GM12864 (cell line): ENCODE results near the gene MTA3.
"Not testable (repeated sequence)": the region's sequence is repeated elsewhere in the genome, so short reads cannot be mapped to it uniquely, and the experiment has no call there.

Experiments
- DNase-seq: peaks from one replicate; pipeline ENCODE4 v3.0.0-alpha.2; 2011; ENCODE audit warnings: low read depth
- H3K4me3 ChIP-seq: 2 replicates; pipeline ENCODE4 v1.5.1; 2011; ENCODE audit warnings: mild to moderate bottlenecking, low read depth, low read length, control low read depth
- TF ChIP-seq, protein P1 (sequence below): IDR thresholded peaks from 2 replicates; pipeline ENCODE4 v1.5.1; 2011; ENCODE audit warnings: low read depth, mild to moderate bottlenecking, moderate library complexity, low read length, control low read depth, inconsistent platforms; ENCODE audit errors: missing control alignments

MTA3 gene

DNA sequence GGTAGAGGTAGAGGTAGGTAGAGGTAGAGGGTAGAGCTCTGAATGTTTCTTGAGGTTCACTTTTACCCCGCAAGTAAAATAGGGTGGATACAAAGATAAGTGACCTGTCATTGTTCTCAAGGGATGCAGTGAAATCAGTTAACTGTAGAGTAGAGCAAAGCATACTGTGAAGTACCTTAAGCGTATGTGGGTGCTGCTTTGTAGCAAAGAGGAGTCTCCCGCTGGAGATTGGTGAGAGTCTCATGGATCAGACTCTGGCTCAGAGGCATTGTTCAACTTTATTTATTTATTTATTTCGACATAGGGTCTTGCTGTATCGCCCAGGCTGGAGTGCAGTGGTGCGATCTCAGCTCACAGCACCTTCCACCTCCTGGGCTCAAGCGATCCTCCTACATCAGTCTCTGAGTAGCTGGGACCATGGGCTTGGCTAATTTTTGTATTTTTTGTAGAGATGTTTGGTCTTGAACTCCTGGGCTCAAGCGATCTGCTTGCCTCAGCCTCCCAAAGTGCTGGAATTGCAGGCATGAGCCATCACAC is 38.7 kb downstream of the MTA3 start:
- H3K4me3 ChIP-seq = no peak overlapping the region
- TF ChIP-seq, protein P1, sequence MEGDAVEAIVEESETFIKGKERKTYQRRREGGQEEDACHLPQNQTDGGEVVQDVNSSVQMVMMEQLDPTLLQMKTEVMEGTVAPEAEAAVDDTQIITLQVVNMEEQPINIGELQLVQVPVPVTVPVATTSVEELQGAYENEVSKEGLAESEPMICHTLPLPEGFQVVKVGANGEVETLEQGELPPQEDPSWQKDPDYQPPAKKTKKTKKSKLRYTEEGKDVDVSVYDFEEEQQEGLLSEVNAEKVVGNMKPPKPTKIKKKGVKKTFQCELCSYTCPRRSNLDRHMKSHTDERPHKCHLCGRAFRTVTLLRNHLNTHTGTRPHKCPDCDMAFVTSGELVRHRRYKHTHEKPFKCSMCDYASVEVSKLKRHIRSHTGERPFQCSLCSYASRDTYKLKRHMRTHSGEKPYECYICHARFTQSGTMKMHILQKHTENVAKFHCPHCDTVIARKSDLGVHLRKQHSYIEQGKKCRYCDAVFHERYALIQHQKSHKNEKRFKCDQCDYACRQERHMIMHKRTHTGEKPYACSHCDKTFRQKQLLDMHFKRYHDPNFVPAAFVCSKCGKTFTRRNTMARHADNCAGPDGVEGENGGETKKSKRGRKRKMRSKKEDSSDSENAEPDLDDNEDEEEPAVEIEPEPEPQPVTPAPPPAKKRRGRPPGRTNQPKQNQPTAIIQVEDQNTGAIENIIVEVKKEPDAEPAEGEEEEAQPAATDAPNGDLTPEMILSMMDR = no peak
- DNase-seq = no peak

DNA sequence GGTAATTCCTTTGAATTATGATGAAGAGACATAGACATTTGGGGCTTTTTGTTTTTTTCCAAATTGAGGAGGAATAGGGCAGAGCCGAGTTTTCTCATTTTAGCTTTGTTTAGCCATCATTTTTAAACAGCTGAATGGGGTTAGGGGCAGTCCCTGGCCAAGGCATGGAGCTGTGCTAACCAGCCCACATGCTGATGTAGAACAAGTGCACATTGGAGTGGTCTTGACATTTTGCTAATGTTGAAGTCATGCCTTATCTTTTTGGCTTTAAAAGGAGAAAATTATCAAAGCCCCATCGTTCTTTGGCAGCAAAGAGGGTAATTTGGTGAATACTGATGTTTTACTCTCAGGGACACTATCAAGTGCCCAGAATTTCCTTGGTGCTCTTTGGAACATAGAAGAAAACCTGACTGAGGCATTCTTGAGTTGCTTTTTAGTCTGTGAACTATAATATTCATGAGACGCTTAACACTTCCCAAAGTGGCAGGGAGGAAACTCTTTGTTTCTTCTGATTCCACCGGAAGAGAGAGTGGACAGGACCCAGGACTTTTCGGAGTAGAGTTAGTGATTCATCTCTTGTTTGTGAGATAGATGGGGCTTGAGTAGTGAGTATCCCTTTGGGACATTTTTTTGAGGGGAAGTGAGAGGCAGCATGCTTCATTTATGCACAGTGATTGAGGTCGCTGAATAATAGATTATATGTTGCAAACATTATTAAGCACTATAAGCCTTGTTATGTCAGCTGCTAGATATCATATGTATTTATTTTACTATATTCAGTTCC is 45.0 kb downstream of the MTA3 start:
- no peak overlapping the region for H3K4me3 ChIP-seq
- TF ChIP-seq, protein P1 = no peak
- no peak for DNase-seq

DNA sequence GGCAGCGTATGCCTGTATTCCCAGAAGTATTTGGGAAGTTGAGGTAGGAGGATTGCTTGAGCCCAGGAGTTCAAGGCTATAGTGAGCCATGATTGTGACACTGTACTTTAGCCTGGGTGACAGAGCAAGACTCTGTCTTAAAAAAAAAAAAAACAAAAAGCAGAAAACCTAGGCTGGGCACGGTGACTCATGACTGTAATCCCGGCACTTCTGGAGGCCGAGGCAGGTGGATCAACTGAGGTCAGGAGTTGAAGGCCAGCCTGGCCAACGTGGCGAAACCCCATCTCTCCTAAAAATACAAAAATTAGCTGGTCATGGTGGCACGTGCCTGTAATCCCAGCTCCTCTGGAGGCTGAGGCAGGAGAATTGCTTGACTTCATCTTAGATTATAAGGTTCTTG is 46.4 kb downstream of the MTA3 start:
- TF ChIP-seq, protein P1 = no peak
- DNase-seq = no peak
- no peak overlapping the region for H3K4me3 ChIP-seq

DNA sequence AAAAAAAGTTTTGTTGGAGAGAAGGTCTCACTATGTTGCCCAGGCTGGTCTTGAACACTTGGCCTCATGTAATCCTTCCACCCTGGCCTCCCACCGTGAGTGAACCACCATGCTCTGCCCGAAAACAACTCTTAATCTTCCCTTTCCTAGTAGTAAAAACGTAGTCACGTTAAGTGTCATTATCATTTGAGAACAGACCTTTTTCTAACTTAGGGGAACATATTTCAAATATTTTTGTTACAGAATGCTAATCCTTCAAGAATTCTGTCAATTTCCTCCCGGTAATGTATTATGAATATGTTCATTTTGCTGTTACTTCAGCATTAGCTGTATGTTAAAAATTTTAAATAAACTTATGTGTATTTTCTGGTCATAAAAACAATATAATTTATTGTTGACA is 49.7 kb downstream of the MTA3 start:
- H3K4me3 ChIP-seq = no peak overlapping the region
- TF ChIP-seq, protein P1 = no peak
- no peak for DNase-seq

DNA sequence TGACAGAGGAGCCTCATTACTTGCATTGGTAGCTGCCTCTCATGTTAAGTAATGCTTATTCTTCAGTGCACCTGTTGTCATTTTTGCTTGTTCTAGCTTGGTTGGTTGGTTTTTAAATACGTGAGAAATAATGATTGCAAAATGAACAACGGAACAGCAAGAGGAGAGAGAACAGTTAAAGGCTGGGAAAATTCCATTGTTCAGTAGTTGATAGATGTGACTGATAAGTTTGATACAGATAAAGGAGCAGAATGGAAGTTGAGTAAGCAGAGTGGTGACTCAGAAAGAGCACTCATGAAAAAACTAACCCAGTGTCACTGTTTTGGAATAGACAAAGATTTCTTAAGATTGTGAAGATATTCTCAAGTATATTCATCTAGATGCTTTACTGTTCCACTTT is 50.5 kb downstream of the MTA3 start:
- TF ChIP-seq, protein P1 = no peak
- no peak for DNase-seq
- H3K4me3 ChIP-seq = no peak overlapping the region

DNA sequence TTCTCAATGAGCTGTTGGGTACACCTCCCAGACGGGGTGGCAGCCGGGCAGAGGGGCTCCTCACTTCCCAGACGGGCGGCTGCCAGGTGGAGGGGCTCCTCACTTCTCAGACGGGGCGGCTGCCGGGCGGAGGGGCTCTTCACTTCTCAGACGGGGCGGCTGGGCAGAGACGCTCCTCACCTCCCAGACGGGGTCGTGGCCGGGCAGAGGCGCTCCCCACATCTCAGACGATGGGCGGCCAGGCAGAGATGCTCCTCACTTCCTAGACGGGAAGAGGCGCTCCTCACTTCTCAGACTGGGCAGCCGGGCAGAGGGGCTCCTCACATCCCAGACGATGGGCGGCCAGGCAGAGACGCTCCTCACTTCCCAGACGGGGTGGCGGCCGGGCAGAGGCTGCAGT is 53.2 kb downstream of the MTA3 start:
- H3K4me3 ChIP-seq, DNase-seq: not testable (repeated sequence)

DNA sequence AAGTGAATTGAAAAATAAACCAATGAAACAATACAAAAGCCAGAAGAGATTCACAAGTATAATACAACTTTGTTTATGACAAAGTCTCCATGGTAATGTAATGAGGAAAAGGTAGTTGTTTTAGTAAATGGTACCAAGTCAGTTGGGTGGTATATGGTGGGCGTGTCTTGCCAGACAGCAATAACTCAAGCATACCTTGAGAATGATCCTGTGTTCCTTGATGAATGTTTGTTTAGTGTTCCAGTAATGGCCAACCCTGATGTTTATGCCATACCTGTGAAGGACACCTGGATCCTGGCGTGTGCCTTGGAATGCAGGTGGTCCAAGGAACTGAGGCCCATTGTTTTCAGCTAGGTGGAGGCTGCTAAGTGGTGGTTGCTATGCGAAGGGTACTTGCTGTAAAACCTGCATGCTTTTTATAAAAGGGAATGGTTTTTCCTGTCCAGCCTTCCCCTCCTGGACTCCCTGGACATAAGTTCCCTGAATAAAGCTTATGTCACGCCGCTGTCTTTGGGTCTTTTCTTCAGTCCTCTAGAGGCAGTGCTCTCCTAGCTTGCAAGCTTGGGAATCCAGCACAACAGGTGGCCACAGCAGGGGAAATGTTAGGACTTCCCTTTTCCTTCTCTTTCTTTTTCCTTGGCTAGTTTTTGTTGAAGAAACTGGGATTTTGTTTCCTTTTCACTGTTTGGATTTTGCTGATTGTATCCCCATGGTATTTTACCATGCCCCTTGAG is 54.7 kb downstream of the MTA3 start:
- DNase-seq = no peak
- TF ChIP-seq, protein P1 = no peak
- H3K4me3 ChIP-seq = no peak overlapping the region
